HEK293 (cell line): ENCODE measurements around the gene HNRNPA2B1.

Experiments used
- MYNN ChIP-seq: fragments of 450-650 bp; formaldehyde crosslinking; IDR thresholded peaks from 2 replicates; pipeline ENCODE4 v1.5.1; 2016; ENCODE audit warnings: missing biosample characterization, missing genetic modification characterization, borderline replicate concordance
- SALL2 ChIP-seq: fragments of 450-650 bp; formaldehyde crosslinking; IDR thresholded peaks from 2 replicates; pipeline ENCODE4 v1.5.0; 2017; ENCODE audit warnings: missing biosample characterization, mild to moderate bottlenecking, missing genetic modification characterization, borderline replicate concordance
- TCF7L2 ChIP-seq: IDR thresholded peaks from 2 replicates; pipeline ENCODE4 v1.6.1; 2011; ENCODE audit warnings: low read depth, mild to moderate bottlenecking, inconsistent platforms, low read length, moderate library complexity, borderline replicate concordance
- ZBTB48 ChIP-seq: fragments of 450-650 bp; formaldehyde crosslinking; IDR thresholded peaks from 2 replicates; pipeline ENCODE4 v1.5.1; 2016; ENCODE audit warnings: missing biosample characterization, missing genetic modification characterization
- ZBTB7A ChIP-seq: fragments of 450-650 bp; formaldehyde crosslinking; IDR thresholded peaks from 2 replicates; pipeline ENCODE4 v1.5.1; 2016; ENCODE audit warnings: low read depth, missing biosample characterization, missing genetic modification characterization
- ZFP3 ChIP-seq: fragments of 450-650 bp; formaldehyde crosslinking; IDR thresholded peaks from 2 replicates; pipeline ENCODE4 v1.5.1; 2016; ENCODE audit warnings: low read depth, missing biosample characterization, missing genetic modification characterization
- ZFP69B ChIP-seq: fragments of 450-650 bp; formaldehyde crosslinking; IDR thresholded peaks from 2 replicates; pipeline ENCODE4 v1.5.1; 2016; ENCODE audit warnings: missing biosample characterization, missing genetic modification characterization
- ZNF184 ChIP-seq: fragments of 450-650 bp; IDR thresholded peaks from 2 replicates; pipeline ENCODE4 v1.5.1; 2018; ENCODE audit warnings: missing biosample characterization, mild to moderate bottlenecking, missing genetic modification characterization
- ZNF514 ChIP-seq: fragments of 450-650 bp; formaldehyde crosslinking; IDR thresholded peaks from 2 replicates; pipeline ENCODE4 v1.5.1; 2016; ENCODE audit warnings: missing biosample characterization, missing genetic modification characterization
- ZNF549 ChIP-seq: fragments of 450-650 bp; IDR thresholded peaks from 2 replicates; pipeline ENCODE4 v1.5.1; 2018; ENCODE audit warnings: missing biosample characterization, missing genetic modification characterization, mild to moderate bottlenecking, inconsistent platforms, moderate library complexity
- ZNF701 ChIP-seq: fragments of 450-650 bp; formaldehyde crosslinking; IDR thresholded peaks from 2 replicates; pipeline ENCODE4 v1.5.1; 2016; ENCODE audit warnings: missing biosample characterization, missing genetic modification characterization
- TF ChIP-seq, protein P1 (sequence below): fragments of 450-650 bp; formaldehyde crosslinking; IDR thresholded peaks from 2 replicates; pipeline ENCODE4 v1.5.1; 2016; ENCODE audit warnings: missing biosample characterization, missing genetic modification characterization
- TF ChIP-seq, protein P2 (sequence below): fragments of 450-650 bp; formaldehyde crosslinking; IDR thresholded peaks from 2 replicates; pipeline ENCODE4 v1.5.1; 2016; ENCODE audit warnings: missing biosample characterization, missing genetic modification characterization
- TF ChIP-seq, protein P3 (sequence below): fragments of 450-650 bp; formaldehyde crosslinking; IDR thresholded peaks from 2 replicates; pipeline ENCODE4 v1.5.1; 2016; ENCODE audit warnings: missing biosample characterization, missing genetic modification characterization

DNA sequence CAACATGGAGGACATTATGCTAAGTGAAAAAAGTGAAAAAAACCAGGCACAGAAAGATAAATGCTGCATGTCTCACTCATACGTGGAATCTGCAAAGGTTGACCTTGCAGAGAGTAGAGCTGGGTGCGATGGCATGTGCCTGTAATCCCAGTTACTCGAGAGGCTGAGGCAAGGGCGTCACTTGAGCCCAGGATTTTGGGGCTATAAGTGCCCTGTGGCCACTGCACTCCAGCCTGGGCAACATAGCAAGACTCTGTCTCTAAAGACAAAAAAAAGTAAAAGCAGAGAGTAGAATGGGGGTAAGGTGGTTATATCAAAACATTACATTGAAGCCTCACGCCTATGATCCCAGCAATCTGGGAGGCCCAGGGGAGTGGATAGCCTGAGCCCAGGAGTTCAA is 23.8 kb upstream of the HNRNPA2B1 start:
- TF ChIP-seq ZNF184 (tag by site-specific recombination): no peak
- TF ChIP-seq SALL2 (tag by site-specific recombination): no peak
- TF ChIP-seq ZNF701 (tag by site-specific recombination): no peak
- TF ChIP-seq ZFP69B (tag by site-specific recombination): no peak
- TF ChIP-seq, protein P1, sequence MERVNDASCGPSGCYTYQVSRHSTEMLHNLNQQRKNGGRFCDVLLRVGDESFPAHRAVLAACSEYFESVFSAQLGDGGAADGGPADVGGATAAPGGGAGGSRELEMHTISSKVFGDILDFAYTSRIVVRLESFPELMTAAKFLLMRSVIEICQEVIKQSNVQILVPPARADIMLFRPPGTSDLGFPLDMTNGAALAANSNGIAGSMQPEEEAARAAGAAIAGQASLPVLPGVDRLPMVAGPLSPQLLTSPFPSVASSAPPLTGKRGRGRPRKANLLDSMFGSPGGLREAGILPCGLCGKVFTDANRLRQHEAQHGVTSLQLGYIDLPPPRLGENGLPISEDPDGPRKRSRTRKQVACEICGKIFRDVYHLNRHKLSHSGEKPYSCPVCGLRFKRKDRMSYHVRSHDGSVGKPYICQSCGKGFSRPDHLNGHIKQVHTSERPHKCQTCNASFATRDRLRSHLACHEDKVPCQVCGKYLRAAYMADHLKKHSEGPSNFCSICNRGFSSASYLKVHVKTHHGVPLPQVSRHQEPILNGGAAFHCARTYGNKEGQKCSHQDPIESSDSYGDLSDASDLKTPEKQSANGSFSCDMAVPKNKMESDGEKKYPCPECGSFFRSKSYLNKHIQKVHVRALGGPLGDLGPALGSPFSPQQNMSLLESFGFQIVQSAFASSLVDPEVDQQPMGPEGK (tag by site-specific recombination): no peak
- TF ChIP-seq TCF7L2: no peak
- no peak for TF ChIP-seq ZBTB7A (tag by site-specific recombination)
- TF ChIP-seq ZNF514 (tag by site-specific recombination): no peak
- TF ChIP-seq, protein P2, sequence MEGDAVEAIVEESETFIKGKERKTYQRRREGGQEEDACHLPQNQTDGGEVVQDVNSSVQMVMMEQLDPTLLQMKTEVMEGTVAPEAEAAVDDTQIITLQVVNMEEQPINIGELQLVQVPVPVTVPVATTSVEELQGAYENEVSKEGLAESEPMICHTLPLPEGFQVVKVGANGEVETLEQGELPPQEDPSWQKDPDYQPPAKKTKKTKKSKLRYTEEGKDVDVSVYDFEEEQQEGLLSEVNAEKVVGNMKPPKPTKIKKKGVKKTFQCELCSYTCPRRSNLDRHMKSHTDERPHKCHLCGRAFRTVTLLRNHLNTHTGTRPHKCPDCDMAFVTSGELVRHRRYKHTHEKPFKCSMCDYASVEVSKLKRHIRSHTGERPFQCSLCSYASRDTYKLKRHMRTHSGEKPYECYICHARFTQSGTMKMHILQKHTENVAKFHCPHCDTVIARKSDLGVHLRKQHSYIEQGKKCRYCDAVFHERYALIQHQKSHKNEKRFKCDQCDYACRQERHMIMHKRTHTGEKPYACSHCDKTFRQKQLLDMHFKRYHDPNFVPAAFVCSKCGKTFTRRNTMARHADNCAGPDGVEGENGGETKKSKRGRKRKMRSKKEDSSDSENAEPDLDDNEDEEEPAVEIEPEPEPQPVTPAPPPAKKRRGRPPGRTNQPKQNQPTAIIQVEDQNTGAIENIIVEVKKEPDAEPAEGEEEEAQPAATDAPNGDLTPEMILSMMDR: no peak
- no peak for TF ChIP-seq ZBTB48 (tag by site-specific recombination)
- TF ChIP-seq MYNN (tag by site-specific recombination): no peak
- no peak for TF ChIP-seq ZFP3 (tag by site-specific recombination)
- TF ChIP-seq, protein P3, sequence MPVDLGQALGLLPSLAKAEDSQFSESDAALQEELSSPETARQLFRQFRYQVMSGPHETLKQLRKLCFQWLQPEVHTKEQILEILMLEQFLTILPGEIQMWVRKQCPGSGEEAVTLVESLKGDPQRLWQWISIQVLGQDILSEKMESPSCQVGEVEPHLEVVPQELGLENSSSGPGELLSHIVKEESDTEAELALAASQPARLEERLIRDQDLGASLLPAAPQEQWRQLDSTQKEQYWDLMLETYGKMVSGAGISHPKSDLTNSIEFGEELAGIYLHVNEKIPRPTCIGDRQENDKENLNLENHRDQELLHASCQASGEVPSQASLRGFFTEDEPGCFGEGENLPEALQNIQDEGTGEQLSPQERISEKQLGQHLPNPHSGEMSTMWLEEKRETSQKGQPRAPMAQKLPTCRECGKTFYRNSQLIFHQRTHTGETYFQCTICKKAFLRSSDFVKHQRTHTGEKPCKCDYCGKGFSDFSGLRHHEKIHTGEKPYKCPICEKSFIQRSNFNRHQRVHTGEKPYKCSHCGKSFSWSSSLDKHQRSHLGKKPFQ (tag by site-specific recombination): no peak
- TF ChIP-seq ZNF549 (tag by site-specific recombination): no peak
